Subcutaneous abdominal adipose tissue (tissue), 5 donors: ENCODE measurements around the gene ERMARD.

ENCODE experiments used
- H3K27ac ChIP-seq: one replicate; pipeline ENCODE4 v1.7.0; 2013; ENCODE audit warnings: low read depth, mild to moderate bottlenecking, inconsistent platforms, low read length, moderate library complexity
- H3K27me3 ChIP-seq, 5 donors: one replicate each; pipeline ENCODE4 v1.7.0; 2013; ENCODE audit warnings: low read length in 5 of 5, inconsistent platforms in 1 of 5; ENCODE audit not compliant: control insufficient read depth in 5 of 5, insufficient read depth in 4 of 5
- H3K36me3 ChIP-seq, 5 donors: one replicate each; pipeline ENCODE4 v1.7.0; 2013; ENCODE audit warnings: low read length in 5 of 5; ENCODE audit not compliant: control insufficient read depth in 5 of 5, insufficient read depth in 5 of 5
- H3K4me1 ChIP-seq, 5 donors: one replicate each; pipeline ENCODE4 v1.7.0; 2013; ENCODE audit warnings: low read length in 5 of 5, mild to moderate bottlenecking in 3 of 5, moderate library complexity in 1 of 5; ENCODE audit not compliant: control insufficient read depth in 5 of 5, insufficient read depth in 5 of 5
- H3K4me3 ChIP-seq, 5 donors: one replicate each; pipeline ENCODE4 v1.7.0; 2013; ENCODE audit warnings: low read length in 5 of 5, low read depth in 1 of 5
- H3K9ac ChIP-seq, 5 donors: one replicate each; pipeline ENCODE4 v1.7.0; 2013; ENCODE audit warnings: low read length in 5 of 5, mild to moderate bottlenecking in 4 of 5, moderate library complexity in 3 of 5
- H3K9me3 ChIP-seq, 5 donors: one replicate each; pipeline ENCODE4 v1.7.0; 2013; ENCODE audit warnings: low read length in 5 of 5; ENCODE audit not compliant: control insufficient read depth in 5 of 5
- donor health status: healthy.
- donor health status: healthy.
- donor health status: healthy.
- donor health status: healthy.
- donor health status: healthy.

ERMARD gene

DNA sequence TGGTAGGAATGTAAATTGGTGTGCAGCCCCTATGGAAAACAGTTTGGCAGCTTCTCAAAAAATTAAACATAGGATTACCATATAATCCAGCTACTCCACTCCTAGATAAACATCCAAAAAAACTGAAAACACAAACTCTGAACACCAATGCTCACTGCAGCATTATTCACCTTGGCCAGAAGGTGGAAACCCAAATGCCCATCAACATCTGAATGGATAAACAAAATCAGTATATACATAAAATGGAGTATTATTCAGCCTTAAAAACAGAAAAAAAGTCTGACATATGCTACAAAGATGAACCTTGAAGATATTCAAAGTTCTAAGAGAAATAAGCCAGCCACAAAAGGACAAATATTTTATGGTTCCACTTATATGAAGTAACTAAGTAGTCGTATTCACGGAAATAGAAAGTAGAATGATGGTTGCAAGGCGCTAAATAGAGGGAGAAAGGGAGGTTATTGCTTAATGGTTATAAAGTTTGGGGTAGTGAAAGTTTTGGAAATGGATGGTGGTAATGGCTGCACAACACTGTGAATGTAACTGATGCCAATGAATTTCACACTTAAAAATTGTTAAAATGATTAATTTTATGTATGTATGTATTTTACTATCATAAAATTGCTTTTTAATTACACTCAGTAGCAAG, 31.1 kb upstream of the ERMARD start:
- H3K9ac ChIP-seq = no peak overlapping the region
- H3K36me3 ChIP-seq = peaks cover 8 to 17% (median 11%) of the 10 kb centered on the region in 5 donors
- no peak overlapping the region for H3K27ac ChIP-seq
- peaks cover 2 to 24% (median 21%) of the 10 kb centered on the region in 5 donors for H3K4me1 ChIP-seq
- no peak overlapping the region for H3K4me3 ChIP-seq
- no peaks in the 10 kb centered on the region for H3K27me3 ChIP-seq
- no peaks in the 10 kb centered on the region for H3K9me3 ChIP-seq

DNA sequence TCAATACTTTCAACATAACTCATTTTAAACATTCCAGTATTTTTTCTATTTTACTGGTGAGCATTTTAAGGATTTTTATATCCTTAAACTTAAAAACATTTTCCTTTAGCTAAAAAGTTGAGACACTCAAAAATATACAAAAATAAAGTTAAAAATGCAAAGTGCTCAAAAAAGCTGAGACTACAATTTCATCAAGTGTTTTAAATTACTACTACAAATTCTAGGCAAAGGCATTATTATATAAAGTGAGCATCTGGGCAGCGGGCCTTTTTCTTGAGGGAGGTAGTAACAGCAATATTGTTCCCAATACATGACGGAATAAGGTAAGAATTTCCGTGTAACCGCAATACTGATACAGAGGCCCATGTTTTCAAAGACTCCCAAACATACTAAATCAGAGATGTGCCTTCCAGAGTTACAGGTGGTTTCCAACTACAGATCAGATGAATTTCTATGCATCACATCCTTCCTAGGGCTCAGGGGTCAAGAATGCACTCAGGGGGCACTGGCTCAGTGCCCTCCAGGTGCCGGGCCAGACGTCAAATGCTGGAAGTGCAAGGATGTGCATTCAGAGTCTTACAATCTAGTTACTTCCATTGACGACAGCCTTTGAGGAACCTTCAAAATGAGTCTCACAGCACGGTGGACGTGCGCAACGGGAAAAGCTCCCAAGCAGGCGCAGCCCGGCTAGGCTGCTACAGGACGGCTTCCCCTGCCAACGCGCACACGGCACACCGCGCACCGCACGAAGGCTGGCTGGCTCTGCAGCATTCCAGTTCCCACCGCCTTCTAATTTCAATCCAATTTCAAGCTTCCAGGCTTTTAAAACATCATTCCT, 28.8 kb upstream of the ERMARD start:
- Histone ChIP-seq H3K27me3 (no peaks in the 10 kb centered on the region), H3K9me3 (no peaks in the 10 kb centered on the region), H3K4me1 (peaks cover 2 to 26% (median 23%) of the 10 kb centered on the region in 5 donors), H3K36me3 (no peaks in the 10 kb centered on the region), H3K27ac (peak overlapping the region; percentile 84), H3K9ac (peak overlapping the region; percentile 76 to 85 (median 79)), H3K4me3 (peak overlapping the region; percentile 74 to 91 (median 85))

DNA sequence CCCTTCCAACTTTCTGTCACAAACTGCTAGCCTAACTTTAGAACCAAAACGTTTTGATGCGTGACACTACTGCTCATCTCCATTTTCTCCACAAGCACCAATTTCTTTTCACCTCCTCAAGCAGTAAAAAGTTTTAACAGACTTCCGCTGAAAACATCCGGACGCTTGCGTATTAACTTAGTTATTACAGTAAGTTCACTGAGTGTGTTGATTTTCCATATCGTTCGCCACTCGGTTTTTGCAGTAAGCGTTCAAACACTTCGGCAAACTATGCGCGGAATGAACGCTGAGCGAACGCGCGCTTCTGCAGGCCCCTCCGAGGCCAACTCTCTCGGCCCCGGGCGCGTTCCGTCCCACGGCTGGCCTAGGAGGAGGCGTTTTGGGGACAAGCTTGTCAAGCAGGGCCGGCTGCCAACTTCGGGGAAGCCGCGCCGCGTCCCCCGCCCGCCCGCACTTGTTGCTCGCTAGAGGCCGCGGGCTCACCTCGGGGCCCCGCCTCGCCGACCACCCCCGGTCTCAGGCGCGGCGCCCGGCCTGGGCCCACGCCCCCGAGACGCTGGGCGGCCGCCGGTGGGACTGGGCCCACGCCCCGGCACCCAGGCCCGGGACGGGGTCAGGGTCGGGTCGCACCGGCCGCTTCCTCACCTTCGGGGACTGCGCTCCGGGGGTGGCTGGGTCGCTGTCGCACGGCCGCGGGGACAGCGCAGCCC, 28.1 kb upstream of the ERMARD start:
- H3K9ac ChIP-seq = peak overlapping the region; percentile 76 to 85 (median 79)
- peak overlapping the region; percentile 84 for H3K27ac ChIP-seq
- H3K27me3 ChIP-seq = no peaks in the 10 kb centered on the region
- peak overlapping the region; percentile 74 to 91 (median 85) for H3K4me3 ChIP-seq
- peaks cover 2 to 26% (median 23%) of the 10 kb centered on the region in 5 donors for H3K4me1 ChIP-seq
- H3K9me3 ChIP-seq = no peaks in the 10 kb centered on the region
- no peaks in the 10 kb centered on the region for H3K36me3 ChIP-seq

DNA sequence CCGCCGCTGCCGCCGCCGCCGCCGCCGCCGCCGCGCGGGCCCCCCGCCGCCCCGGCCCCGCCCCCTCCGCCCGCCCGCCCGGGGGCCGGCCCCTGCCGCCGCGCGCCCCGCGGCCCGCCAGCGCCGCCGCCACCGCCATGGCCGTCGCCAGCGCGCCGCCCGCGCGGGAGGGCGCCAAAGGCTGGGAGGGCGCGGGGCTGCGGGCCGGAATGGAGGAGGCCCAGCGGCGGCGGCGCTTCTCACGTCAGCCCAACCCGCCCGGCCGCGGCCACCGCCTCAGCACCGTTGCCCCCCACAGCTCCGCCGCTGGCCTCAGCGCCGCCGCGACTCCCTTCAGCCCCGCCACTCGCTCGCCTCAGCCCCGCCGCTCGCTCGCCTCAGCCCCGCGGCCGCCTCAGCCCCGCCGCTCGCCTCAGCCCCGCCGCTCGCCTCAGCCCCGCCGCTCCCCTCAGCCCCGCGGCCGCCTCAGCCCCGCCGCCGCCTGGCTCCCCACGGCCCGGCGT, 27.4 kb upstream of the ERMARD start:
- H3K9me3 ChIP-seq = no peaks in the 10 kb centered on the region
- no peaks in the 10 kb centered on the region for H3K27me3 ChIP-seq
- H3K27ac ChIP-seq = no peak overlapping the region
- no peak overlapping the region for H3K9ac ChIP-seq
- H3K4me1 ChIP-seq = peaks cover 2 to 26% (median 23%) of the 10 kb centered on the region in 5 donors
- H3K4me3 ChIP-seq = peak overlapping the region in 3 of 5 donors; percentile 56 to 66 (median 56)
- H3K36me3 ChIP-seq = no peaks in the 10 kb centered on the region

DNA sequence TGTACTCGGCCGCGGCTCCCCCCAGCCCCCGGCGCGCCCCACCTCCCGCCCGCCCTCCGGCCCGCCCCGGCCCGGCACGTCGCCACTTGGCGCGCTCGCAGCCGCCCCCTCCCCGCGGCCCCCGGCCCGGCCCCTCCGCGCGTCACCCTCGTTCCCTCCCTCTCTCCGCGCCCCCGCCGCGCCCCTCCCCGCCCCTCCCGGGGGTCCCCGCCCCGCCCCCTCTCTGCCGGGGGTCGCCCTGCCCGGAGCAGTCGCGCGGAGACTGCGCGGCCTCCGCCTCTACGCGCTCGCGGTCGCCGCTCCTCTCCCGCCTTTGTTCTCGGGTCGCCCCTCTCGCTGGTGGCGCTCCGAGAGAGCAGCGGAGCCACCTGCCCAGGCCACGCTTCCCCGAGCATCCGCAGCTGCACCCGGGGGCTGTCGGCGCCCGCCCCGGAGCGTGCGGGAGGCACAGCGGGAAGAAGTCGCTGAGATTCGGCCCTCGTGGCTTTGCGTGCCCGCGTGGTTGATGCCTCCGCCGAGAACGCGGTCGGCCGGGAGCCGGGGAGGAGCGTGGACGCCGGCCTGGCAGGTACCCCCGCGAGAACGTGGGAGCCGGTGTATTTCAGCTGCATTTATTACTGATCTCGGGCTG, 26.8 kb upstream of the ERMARD start, which contains the start of gene PHF10:
Gene PHF10, minus strand, starts transcription at position 7 of the 631 bp plus-strand sequence. CDS start 569 bp downstream, outside the sequence.
- Histone ChIP-seq H3K27ac (peak within 1 kb of the TSS; percentile 87), H3K4me3 (peak within 1 kb of the TSS; percentile 75 to 91 (median 85)), H3K9me3 (no peaks in the 10 kb centered on the region), H3K9ac (peak within 1 kb of the TSS; percentile 76 to 85 (median 79)), H3K36me3 (no peaks in the 10 kb centered on the region), H3K4me1 (peaks cover 2 to 26% (median 23%) of the 10 kb centered on the region in 5 donors), H3K27me3 (no peaks in the 10 kb centered on the region)

DNA sequence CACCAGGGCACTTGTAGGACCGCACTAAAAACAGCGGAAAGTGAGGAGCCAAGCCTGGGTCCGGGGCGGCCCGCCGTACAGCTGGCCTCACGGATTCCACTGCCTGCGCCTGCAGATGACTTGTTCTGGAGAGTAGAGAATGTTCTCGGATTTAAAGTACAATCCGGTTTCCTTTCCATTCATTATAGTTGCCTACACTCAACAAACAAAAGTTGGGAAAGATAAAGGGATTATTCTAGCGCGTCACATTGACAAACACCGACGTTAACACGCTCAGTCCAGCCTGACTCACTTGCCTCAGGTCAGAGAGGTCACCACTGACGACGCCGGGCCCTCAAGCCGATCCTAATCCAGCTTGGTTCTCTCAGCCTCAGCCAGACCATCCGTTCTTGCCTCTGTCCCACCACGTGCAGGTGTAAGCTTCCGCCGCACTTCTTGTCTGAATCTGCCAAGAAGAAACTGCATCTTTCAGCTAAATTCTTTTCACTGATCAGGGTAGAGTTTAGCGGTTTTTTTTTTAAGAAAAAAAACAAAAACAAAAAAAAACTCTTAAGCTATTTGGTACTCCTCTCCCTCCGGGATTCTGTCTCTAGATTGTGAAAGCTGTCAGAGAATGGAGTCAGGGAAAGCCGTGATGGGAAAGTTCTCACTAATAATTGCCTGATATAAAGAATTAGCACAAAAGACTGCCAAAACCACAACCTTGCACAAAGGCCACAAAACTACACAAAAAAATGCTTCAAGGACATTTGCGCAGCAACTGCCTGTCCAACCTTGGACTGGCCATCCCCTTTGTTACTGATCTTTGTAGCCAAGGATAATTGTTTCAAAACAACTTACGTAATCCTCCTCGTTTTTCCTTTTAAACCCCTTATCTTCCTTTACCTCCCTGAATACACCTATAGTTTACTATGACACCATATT, 26.0 kb upstream of the ERMARD start:
- Histone ChIP-seq H3K27ac (peak overlapping the region; percentile 87), H3K36me3 (no peaks in the 10 kb centered on the region), H3K9ac (peak overlapping the region in 4 of 5 donors; percentile 63 to 79 (median 73)), H3K27me3 (no peaks in the 10 kb centered on the region), H3K4me1 (peaks cover 2 to 26% (median 23%) of the 10 kb centered on the region in 5 donors), H3K9me3 (no peaks in the 10 kb centered on the region), H3K4me3 (peak overlapping the region; percentile 64 to 82 (median 71))

DNA sequence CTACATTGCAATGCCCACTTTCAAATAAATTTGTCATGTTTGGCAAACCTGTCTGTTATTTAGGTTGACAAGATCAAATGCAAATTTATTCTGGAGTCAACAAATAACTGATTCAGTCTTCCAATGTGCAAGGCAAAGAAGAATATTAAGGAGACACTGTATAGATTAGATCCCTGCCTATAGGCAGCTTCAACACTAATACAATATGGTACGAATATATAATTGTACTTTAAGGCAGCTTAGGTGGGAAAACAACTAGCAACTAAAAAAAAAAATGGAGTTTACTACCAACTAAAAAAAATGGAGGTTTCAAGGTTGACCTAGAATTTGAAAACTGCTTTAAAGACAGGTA, 25.4 kb upstream of the ERMARD start:
- Histone ChIP-seq H3K27me3 (no peaks in the 10 kb centered on the region), H3K4me3 (no peak overlapping the region), H3K4me1 (peaks cover 2 to 26% (median 23%) of the 10 kb centered on the region in 5 donors), H3K9me3 (no peaks in the 10 kb centered on the region), H3K9ac (no peak overlapping the region), H3K27ac (peak overlapping the region; percentile 87), H3K36me3 (no peaks in the 10 kb centered on the region)

DNA sequence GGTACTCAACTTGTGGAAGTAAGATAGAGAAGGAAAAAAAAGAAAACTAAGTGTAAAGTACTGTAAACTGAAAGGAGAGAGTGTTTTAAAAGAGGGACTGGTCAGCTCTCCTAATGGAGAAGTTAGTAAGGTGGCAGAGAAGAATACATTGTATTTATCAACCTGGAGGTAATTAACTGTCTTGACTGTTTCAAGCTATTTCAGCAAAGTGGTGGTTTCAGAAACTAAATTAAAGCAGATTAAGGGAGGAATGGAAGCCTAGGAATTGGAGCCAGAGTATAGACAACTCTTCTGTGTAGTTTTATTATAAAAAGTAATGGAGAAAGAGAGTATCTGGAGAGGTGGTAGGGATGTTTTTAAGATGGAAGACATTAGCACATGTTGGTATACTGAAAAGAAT, 24.5 kb upstream of the ERMARD start:
- Histone ChIP-seq H3K27me3 (no peaks in the 10 kb centered on the region), H3K27ac (no peak overlapping the region), H3K36me3 (no peaks in the 10 kb centered on the region), H3K9me3 (no peaks in the 10 kb centered on the region), H3K4me3 (no peak overlapping the region), H3K4me1 (peaks cover 2 to 23% (median 20%) of the 10 kb centered on the region in 5 donors), H3K9ac (no peak overlapping the region)

DNA sequence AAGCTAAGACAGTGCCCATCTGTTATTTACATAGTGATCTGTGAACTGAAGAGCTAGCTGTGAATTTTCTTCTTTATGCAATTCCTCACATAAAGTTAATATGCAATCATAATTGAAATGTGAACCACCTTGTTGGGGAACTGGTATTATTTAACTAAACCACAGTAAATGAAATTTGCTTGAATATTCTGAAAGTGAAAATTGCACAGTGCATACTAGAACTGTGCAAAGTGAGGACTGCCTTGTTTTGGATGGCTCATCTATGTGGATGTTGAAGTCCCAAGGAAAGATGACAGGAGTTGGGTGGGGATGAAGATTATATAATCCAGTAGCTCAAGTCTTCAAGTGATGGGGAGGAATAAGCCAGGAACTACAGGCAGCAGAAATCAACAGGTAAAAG, 21.5 kb upstream of the ERMARD start:
- no peak overlapping the region for H3K4me3 ChIP-seq
- H3K36me3 ChIP-seq = no peaks in the 10 kb centered on the region
- H3K27ac ChIP-seq = no peak overlapping the region
- H3K9ac ChIP-seq = no peak overlapping the region
- no peaks in the 10 kb centered on the region for H3K9me3 ChIP-seq
- H3K4me1 ChIP-seq = peaks cover 0 to 6% (median 5%) of the 10 kb centered on the region in 5 donors
- no peaks in the 10 kb centered on the region for H3K27me3 ChIP-seq
